ENCODE results near the gene ATP5MC3.

The ATP5MC3 gene

DNA sequence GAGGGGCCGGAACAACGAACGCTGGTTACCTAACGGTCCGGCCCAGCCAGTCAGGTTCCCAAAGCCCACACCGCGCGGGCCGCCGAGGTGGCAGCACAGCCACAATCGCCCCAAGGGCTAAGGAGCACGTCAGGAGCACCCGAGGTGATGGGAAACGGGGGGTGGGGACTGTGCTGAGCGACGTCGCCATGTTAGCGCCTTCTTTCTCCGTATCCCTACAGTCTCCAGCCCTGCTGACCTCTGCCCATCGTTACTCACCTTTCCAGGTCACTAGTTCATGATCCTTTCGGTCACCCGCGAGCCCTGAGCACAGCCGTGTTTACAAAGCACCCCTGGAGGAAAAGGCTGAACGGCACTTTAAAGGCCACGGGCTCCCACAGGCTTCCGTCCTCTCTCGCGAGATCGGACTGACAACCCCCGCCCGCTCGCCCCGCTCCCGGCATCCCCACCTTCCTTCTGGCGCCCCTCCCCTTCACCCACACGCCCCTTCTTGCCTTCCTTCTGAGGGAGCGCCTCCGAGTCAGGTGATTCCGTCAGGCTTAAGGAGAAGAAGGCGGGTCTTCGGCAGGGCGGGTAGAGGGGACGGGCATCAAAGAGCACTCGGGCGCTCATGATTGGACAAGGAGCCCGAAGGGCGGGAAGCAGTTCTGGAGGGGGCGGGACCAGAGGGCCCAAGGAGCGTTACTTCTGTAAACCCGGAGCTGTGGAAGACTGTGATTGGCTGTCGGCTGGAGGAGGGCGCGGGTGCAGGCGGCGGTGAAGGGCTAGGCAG, 13.5 kb downstream of the ATP5MC3 start, which contains the start of gene ATF2:
Gene ATF2 (minus strand): TSS at position 412 of the 772 bp plus-strand sequence. CDS start 31,760 bp downstream, outside the sequence.
- peak; percentile 90 to 95 for DNase-seq

DNA sequence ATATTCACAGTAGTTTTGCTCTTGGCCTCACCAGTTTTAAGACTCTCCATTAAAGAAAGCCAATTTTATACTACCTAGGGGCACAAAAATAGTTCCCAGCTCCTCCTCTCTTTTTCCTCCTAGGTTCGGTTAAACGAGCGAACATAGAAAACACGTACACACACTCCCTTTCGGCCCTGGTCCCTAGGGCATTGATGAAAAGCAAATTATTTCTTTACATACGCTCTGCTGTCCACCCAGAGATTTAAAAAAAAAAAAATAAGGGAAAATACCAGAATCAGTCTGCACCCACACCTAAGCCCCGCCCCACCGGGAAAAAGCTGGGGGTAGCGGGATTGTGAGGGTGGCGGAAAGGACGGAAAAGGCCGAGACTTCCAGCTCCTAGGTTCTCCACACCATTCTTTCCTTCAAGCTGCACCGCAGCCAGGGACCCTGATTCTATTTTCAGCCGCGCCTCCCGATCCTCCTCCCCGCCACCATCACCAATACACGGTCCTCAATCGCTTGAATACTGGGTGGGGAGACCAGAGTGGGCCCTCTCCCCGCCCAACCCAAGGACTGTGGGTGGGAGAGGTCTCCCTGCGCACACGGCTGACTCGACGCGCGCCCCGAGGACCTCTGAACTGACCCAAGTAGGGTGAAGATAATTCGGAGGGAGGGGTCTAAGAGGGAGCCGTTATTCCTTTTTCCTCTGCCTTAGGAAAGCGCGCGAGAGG, 14.3 kb downstream of the ATP5MC3 start:
- no peak for DNase-seq

DNA sequence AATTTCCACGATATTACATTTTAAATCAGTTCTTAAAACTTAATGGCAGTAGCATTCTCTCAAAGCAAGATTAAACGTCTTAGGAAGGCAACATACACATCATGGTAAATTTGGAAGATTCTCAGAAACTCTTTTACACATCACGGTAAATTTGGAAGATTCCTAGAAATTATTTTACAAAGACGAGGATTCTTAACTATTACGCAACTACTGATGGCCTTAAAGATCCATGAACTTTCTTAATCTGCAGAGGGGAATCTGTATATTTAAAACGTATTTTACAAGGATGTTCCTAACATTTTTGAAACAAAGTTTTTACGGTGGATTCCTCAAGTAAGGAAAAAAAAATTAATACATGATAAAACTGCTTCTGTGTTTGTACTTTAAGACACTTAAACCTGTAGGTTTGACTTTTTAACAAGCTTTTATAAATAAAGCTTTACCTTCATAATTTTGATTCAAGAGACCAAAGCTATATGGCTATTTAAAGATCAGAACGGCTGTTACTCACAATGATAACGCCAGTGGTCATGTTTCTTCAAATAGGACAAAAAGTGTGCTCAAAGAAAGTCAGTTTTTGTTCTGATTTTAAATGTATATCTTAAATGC, 15.2 kb downstream of the ATP5MC3 start:
- no peak for DNase-seq

DNA sequence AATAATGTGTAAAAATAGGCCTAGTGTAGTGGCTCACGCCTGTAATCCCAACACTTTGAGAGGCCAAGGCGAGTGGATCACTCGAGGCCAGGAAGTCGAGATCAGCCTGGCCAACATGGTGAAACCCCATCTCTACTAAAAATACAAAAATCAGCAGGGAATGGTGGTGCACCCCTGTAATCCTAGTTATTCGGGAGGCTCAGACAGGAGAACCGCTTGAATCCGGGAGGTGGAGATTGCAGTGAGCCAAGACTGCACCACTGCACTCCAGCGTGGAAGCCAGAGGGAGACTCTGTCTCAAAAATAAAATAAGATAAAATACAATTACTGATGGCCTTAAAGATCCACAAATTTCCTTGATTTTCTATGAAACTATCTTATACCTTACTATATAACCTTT, 17.3 kb downstream of the ATP5MC3 start:
- no peak for DNase-seq

DNA sequence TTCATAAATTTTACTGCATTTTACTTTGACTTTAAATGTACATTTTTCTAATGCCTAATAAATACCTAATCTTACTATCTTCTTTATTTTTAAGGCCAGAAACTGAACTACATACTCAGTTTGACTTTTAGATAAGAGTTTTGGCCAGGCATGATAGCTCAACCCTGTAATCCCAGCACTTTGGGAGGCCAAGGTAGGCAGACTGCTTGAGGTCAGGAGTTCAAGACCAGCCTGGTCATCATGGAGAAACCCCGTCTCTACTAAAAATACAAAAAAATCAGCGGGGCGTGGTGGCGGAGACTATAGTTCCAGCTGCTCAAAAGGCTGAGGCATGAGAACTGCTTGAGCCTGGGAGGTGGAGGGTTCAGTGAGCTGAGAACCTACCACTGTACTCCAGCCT, 22.6 kb downstream of the ATP5MC3 start:
- no peak for DNase-seq

DNA sequence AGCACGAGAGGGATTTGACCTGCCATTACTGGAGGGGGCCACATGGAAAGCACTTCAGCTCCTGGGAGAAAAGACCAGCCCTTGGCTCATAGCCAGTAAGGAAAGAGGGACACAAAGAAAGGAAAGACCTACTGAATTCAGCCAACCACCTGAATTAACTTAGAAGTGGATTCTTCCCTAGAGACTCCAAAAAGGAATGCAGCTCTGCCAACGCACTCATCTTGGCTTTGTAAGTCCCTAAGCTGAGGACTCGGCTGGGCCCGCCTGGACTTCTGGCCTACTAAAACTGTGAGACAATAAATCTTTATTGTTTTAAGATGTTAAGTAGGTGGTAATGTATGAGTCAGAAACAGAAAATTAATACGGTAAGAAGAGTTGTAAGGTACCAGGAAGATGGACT, 25.0 kb downstream of the ATP5MC3 start:
- DNase-seq: no peak

DNA sequence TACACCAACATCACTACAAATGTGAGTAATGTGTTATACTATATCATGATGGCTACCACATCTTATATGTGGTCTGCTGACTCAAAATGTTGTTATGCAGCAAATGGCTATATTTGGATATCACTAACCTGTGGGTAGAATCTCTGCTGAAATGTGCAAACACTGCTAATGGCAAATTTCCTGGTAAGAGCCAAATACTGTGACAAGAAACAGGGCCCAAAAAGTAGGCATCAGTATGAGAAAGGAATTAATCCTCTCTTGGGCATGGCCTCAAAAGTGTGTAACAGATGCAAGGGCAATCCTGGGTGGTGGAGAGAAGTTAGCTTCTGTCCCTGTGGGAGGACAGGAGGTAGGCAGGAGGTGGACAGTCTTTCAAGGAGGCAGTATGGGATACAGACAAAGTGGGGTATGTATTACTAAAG, 26.8 kb downstream of the ATP5MC3 start:
- DNase-seq: no peak

DNA sequence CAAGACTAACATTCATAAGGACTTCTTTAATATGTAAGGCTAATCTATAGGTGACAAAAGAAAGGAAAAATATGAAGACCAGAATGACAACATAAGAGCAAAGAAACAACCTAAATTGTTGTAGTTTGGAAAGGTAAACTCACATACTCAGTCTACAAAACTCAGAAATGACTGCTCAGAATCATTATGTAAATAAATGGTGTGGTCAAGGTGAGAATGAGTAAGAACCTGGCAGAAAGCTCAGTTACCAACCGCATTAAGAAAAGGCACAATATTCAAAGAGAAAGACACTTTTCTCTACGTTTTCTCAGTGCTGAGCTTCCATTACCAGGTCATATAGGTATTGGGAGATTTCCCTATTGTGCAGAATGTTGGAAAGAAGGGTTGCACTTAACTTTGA, 29.3 kb downstream of the ATP5MC3 start:
- DNase-seq: no peak

DNA sequence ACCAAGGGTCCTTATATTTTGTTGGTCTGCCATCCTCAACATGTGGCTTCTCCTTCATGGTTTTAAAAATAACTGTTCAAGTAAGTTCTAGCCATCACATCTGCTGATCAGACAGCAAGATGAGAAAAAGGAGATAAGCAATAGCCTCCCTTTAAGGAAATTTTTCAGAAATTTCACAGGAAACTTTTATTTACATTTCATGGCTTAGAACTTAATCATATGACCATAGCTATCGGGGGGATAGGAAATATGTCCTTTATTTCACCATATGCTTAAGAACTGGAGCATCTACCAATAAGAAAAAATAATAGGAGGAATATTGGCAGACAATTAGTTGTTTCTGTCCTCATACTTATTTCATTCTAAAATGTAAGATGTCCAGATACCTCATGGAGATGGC, 29.7 kb downstream of the ATP5MC3 start:
- no peak for DNase-seq

DNA sequence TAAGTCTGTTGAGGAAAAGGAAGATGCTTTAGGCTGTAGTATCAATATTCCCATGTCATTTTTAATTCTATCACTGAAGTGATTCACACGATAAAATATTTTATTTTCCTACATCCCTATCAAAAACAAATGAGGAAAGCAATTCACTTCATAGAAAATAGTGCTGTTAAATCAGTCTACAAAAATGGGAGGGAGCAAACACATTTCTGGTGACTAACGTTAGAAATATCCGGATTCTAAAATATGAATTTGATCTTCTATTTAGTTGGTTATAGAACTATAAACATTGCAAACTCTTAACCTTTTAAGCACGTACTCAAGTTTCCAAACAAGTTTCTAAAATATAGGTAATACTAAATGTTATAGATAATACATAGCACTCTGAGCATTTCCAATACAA, 34.3 kb downstream of the ATP5MC3 start:
- DNase-seq: no peak

DNA sequence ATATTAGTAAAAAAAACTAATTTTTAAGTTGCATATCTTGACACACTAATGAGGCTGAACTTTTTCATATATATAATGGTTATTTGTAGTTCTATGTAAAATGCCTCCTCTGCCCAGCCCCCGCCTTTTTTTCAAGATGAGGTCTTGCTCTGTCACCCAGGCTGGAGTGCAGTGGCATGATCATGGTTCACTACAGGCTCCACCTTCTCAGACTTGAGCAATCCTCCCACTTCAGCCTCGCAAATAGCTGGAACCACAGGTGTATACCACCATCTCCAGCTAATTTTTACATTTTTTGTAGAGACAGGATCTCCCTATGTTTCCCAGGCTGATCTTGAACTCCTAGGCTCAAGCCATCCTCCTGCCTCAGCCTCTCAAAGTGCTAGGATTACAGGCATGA, 37.8 kb downstream of the ATP5MC3 start:
- DNase-seq: no peak

DNA sequence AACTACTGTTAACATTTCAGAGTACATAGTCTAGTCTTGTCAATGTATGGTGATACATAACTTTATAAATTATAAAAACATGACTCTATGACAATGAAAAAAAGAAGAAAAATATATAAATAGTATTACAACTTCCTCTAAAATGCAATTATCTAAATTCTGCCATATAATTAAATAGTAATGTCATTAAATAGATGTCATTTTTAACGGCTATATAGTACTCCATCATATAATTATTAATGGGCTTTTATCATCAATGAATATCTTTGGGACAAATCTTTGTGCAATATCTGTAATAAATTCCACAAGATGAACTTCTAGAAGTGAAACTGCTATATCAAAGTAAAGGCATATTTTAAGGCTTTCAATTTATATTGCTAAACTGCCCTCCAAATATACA, 38.3 kb downstream of the ATP5MC3 start:
- DNase-seq: no peak

DNA sequence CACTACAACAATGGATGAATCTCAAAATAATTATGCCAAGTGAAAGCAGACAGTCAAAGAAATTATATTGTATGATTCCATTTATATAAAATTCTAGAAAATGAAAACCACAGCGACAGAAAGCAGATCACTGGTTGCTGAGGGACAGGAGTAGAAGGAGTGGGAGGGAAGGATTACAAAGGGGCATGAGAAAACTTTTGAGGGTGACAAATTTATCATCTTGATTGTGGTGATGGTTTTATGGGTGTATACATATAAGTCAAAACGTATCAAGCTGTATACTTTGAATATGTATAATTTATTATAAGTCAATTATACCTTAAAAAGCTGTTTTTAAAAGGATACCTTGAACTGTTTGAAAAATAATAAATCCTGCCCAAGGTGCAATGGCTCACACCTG, 41.2 kb downstream of the ATP5MC3 start:
- no peak for DNase-seq

DNA sequence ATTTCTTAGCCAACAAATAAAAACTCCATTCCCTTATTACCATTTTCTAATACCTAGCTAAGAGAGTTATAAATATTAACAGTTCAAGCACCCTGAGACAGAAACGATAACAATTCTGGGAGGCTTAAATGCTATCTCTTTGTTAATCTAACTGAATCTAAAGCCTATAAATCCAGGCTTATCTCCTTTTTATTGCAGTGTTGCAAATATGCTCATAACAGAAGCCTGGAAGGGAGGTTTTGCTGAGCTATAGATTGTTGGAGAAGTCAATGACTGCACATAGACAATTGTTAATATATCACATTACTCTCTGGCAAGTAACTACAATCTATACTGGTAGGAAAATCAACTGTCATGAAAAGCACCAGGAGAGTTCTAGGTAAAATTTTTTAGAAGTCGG, 43.7 kb downstream of the ATP5MC3 start:
- DNase-seq: no peak

DNA sequence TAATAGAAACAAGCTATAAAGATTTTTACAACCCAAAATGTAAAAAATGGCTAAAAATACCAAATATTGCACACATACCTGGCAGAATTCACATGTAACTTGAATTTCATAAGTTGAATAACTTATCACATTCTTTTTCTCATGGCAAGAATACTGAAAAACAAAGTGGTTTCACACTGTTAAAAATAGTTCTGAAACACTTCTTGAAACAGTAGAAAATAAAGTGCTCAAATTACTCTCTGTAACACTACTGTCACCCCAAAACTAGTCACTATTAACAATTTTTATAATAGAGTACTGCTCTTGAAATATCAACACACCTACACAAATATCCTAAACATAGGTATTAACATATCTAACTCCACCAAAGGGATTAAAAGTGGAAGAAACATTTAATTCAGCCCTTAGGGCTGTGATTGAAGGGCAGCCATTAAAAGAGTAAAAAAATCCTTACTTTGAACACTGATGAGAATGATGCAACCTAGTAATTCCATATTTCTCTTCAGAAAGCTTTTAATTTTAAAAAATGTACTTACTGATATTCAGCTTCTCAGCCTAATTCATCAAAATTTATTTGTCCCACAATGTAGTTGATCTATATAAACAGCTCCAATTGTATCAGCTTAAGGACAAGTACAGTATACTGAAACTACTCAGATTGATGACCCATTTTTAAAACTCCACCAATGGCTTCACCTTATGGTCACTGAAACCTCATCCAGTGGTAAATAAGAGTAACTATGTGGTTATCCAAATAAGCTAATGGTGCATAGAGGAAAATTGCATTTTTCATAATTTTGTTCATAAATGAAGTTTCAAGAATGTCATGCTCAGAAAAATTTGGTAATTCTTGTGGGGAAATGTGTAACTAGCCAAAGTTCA, 44.9 kb downstream of the ATP5MC3 start:
- no peak for DNase-seq

DNA sequence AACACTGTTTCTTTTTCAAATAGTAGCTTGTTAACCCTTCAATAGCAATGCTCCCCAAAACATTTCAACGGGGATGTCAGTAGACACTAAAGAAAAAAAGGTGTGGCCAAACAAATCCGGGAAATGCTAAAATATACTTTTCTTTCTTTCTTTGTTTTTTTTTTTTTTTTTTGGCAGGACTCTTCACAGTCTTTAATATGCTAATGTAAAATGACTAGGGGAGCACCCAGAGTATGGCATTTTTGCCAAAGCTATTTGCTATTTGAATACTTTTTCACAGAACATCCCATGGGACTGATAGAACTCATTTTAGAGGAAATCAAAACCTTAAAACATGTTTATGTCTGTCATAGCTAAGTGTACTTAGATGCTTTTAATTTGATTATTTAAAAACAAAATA, 45.6 kb downstream of the ATP5MC3 start:
- DNase-seq: no peak

DNA sequence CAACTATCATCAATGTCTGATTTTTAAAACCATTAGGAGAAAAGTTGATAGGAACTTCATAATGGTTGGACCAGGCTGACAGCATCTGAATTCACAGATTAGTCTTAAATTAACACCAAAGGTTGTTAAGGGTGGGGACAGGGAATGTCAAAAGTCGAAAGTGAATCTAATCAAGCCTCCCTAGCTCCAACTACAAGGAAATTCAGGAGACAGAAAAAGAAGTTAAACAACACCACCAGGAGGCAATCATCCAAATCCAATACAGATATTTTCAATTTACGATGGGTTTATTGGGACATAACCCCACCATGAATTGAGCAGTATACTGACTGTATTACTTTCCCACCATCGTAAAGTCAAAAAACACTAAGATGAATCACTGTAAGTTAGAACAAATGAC, 46.3 kb downstream of the ATP5MC3 start:
- DNase-seq: no peak

DNA sequence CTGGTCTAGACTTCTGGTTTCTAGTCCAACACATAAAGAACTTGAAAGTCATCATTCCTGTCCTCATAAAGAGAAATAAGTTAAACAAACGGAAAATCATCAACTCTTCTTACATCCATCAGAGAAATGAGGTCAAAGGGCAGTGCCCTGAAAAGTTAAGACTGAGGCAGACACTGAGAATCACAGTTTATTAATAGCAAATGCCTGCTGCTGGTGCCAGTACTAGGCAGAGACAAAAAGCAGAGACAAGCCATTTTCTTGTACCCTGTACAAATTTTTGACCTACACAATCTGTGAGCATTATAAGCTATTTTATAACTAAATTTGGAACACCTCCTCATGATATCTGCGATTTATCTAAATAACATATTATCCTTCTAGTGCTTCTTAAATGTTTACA, 50.3 kb downstream of the ATP5MC3 start:
- no peak for DNase-seq

DNA sequence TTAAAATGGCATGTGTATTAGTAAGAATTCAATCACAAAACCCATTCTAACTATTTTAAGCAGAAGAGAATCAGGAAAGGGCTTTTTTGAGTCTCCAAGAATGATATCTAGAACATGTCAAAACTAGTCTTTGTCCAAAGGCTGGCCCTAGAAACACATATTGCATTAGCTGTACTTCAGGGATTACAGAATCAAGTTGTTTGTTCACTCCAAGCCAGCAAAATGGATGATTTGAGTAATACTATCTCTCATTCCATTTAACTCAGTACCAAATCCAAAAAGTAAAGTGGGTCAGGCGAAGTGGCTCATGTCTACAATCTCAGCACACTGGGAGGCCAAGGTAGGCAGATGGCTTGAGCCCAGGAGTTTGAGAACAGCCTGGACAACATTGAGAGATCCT, 54.8 kb downstream of the ATP5MC3 start:
- no peak for DNase-seq

Measured in SHP77 (cell line).